HG03108 (cell line): ENCODE measurements around the gene NRXN2.

Experiments used
- ATAC-seq: cut with Tn5 transposase; IDR thresholded peaks from one replicate; pipeline ENCODE4 v1.9.1; 2021; ENCODE audit warnings: moderate library complexity; ENCODE audit not compliant: unreplicated experiment

The NRXN2 gene

DNA sequence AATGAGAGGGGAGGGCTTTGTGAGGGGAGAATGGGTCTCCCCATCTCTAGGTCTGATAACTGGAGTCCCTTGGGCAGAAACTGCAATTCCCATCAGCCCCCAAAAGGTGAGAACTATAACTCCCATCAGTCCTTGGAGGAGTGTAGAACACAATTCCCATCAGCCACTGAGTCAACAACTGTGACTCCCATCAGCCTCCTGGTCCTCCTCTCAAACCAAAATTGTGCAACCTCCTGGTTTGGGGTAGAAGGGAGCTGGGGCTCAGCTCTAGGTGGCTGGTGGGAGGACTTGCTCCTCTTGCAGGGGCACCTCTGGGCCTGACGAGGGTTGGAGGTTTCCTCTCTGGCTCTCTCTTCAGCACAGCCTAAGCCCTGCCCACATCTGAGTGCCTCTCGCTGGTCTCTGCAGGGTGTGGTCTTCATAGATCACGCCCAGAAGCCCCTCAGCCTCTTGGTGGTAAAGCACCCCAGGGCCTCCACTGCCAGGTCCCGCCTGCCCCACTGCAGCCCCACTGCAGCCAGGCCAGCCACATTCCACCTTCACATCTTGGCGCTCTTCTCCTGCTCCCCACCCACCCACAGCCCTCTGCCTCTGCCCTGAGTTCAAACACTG is 113.5 kb downstream of the NRXN2 start:
- ATAC-seq, result no peak

DNA sequence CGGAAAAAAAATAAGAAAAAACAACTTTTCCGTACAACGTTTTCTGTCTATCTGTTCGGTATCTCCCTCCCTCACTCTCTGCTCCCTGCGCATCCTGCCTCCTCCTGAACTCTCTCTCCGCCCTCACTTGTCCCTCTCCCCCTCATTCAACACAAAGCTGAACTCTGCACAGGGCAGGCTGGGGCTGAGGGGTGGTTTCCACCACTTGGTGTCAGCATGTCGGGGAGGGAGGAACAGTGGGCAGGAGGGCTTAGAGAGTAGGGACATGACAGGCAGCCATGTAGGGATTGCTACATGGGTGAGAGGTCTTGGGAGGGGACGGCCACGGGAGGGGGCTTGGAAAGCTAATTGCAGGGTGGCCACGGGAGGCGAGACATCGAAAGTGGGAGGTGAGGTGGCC is 114.4 kb downstream of the NRXN2 start:
- no peak for ATAC-seq

GRCh38 chr11:64608046-64608445 is 115.0 kb downstream of the NRXN2 start:
- ATAC-seq, result no peak

DNA sequence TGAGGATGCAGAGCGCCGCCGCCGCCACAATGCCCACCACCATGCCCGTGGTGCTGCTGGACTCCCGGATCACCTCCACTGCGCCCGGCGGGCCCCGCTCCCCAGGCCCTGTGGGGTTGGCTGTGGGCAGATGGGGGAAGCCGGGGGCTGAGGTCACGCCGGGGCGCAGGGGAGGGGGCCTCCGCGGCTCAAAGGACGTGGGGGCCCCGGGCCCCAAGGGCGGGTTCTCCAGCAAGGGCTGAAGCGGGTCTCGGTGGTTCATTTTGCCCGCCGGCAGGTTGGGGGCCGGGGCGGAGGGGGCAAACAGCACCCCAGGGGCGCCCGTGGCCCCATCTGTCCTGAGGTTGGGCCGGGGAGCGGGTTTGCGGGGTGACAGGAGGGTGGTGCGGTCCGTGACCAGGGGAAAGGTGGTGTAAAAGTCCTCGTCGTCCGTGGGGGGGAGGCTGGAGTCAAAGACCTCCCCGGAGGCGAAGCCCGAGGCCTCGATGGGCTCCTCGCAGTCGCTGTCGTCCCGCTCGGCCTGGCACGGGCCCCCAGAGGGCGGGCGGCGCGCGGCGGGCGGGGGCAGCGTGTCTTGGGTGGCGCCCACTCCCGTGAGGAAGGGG is 115.5 kb downstream of the NRXN2 start:
- no peak for ATAC-seq

DNA sequence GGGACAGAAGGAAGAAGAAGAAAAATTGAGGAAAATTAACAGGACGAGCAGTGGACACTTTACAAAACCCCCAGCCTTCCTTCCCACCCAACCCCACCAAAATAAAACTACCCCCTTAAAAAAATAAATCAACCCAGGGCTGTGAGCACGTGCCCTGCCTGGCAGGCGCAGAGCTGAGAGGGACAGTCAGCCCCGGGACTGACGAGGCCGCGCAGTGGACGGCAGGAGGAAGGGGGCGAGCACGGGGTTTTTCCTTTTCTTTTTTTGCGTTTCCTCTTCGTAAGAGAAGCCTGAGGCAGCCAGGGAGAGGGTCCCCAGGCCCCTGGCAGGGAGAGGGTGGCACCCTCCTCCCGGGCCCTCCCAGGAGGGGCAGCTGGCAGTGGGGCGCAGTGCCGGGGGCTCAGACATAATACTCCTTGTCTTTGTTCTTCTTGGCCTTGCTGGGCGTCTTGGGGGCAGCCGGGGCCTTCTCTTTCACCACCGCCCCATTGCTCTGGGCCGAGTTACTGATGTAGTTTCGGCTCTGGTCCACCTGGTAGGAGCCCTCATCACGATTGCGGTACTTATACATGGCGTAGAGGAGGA is 116.1 kb downstream of the NRXN2 start:
- no peak for ATAC-seq

GRCh38 chr11:64605656-64606585 is 117.1 kb downstream of the NRXN2 start:
- no peak for ATAC-seq

DNA sequence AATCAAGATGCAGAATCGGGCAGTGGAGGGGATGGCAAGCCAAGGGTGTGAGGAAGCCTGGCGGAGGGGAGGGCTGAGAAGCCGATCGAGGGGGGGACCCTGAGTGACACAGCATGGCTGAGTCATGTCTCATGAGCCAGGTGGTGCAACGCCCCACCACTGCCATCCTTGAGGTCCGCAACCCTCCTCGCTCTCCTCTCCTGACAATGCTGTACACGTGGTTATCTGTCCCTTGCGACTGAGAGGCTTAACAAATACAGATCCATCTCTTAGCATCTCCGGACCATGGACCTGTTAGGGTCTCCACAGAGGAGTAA is 117.8 kb downstream of the NRXN2 start:
- no peak for ATAC-seq

- no peak for ATAC-seq
These were observed 118.3 kb downstream of the NRXN2 start for GRCh38 chr11:64604458-64605243.

GRCh38 chr11:64603411-64604110 is 119.4 kb downstream of the NRXN2 start:
- no peak for ATAC-seq

GRCh38 chr11:64602466-64603070 is 120.4 kb downstream of the NRXN2 start:
- no peak for ATAC-seq

GRCh38 chr11:64601605-64602465 is 121.2 kb downstream of the NRXN2 start:
- ATAC-seq, result no peak

DNA sequence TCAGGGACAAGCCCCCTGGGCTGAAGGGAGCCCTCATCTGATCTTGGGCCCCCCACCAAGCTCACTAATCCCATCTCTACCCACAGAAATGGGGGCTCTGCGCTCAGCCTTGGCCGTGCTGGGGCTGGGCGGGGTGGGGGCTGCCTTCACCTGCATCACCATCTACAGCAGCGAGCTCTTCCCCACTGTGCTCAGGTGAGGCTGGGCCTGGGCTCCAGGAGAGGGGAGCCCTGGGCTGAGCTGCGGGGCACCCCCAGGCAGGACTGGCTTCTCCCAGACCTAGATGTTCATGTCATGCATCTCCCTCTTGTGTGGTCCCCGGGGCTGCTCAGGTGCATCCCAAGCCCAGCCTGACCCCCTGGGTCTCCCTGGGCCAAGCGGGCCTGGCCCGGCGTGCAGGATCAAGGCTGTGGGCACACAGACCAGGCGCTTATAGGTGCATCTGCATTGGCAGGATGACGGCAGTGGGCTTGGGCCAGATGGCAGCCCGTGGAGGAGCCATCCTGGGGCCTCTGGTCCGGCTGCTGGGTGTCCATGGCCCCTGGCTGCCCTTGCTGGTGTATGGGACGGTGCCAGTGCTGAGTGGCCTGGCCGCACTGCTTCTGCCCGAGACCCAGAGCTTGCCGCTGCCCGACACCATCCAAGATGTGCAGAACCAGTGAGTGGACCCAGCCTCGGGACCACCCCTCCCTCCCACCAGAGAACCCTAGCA is 122.6 kb downstream of the NRXN2 start:
- no peak for ATAC-seq

- ATAC-seq, result no peak
These were observed 123.2 kb downstream of the NRXN2 start for GRCh38 chr11:64599698-64600211.

DNA sequence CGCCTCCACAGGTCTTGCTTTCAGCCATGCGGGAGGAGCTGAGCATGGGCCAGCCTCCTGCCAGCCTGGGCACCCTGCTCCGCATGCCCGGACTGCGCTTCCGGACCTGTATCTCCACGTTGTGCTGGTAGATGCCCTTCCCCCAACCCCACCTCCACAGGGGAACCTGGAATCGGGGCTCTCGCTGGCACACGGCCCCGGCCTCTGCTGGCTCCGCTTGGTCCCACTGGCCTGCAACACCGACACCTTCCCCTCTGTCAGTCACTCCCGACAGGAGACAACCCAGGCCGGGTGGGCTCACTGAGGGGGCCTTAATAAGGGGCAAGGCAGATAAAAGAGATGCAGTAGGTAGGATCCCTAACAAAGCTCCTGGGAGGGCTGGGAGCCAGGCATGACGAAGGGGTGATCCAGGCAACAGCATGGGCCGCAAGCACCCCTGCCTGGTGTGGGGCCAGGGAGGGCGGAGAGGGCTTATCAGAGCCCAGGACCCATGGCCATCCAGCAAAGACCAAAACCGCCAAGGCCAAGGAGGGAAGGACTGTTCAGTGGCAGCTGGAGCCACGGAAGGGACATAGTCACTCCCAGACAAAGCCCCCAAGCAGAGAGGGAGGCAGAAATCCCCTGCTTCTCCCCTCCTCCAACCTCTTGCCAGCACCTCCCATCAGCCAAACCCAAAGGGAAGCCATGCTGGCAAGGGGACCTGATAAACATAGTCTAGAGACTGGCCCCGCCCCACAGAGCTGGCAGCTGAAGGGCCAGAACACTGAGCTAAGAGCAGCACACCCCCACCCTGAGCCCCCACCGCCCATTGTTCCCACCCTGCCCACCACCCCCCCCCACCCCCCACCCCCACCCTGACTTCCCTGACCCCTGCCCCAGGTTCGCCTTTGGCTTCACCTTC is 124.0 kb downstream of the NRXN2 start:
- ATAC-seq, result no peak

GRCh38 chr11:64598106-64598796 is 124.7 kb downstream of the NRXN2 start:
- no peak for ATAC-seq

DNA sequence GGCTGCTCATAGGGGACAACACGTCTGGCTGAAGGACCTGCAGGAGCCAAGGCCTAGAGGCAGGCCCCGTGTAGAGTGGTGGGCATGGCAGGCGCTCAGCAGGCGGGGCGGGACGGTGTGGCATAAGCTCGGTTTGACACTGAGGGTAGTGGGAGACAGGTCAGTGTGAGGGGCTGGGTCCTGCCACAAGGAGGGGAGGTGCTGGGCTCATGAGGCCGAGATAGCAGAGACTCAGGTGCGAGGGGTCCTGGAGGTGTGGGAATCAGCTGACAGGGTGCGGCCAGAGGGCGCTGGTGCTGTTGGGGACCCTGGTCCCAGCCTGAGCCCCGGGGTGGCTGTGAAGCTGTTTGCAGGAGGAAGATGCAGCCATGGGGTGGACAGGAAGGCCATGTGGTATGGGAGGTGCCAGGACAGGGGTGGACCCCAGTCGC is 125.3 kb downstream of the NRXN2 start:
- no peak for ATAC-seq
